GM21825 (cell line): ENCODE measurements around the gene ACOT9.
"Not testable (repeated sequence)": the region's sequence is repeated elsewhere in the genome, so short reads cannot be mapped to it uniquely, and the experiment has no call there.

ENCODE experiments used
- ATAC-seq: cut with Tn5 transposase; IDR thresholded peaks from one replicate; pipeline ENCODE4 v1.9.1; 2021; ENCODE audit warnings: mild to moderate bottlenecking, moderate library complexity; ENCODE audit not compliant: unreplicated experiment

The ACOT9 gene

DNA sequence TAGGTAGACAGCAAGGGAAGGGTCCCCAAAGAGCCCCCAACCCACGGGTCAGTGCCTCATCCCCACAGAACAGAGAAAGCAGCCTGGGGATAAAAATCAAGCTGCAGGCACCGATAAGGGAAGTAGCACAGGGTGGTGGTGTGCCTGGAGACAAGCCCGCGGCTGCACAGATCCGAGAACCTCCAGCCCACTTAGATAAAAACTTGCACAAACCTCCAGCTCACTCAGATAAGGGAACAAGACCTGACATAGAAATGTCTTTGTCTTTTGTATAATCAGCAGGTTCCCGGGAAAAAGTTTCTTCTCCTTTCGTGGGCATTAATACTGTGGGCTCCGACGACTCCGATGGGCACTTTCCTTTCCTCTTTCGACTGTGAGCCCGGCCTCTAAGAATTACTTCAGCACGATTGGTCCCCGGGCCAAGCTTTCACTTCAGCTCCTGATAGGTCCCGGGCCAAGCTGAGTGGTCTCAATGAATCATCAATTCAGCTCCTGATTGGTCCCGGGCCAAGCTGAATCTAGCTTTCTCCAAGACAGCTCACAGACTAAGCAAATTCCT lies 43.4 kb downstream of the ACOT9 start:
- no peak for ATAC-seq

DNA sequence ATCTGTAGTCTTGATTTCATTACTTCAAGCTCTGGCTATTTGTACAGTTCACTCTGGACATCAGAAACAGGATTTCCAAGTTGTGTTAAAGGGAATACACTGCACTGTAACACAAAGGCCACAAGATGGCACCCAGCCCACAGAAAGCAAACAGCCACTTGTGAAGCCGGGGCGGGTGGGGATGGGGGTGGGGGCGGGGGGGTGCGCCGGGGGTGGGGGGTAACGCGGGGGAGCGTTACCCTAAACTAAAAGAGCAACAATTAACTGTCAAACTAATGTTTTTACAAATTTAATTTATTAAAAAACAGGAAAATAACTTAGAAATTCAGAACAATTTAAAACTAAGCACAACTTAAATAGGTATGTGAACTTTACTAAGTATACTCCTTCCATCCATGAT lies 48.5 kb downstream of the ACOT9 start:
- no peak for ATAC-seq

DNA sequence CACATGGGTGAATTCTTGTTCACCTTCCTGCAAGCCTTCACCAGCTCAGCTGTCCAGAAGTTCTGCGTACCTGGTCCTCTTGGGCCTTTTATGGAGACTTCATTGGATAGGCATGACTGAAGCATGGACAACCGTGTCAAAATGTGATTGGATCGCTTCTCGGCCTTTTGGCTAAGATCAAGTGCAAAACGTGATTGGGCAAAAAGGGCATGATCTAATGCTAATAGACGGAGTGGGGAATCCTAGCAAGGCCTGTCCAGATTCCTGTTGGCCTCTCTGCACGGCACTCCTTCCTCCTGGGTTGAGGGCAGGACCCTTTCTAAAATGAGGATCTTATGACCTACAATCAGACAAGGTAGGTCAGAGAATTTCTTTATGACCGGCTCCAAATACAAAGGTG lies 50.9 kb downstream of the ACOT9 start:
- no peak for ATAC-seq

DNA sequence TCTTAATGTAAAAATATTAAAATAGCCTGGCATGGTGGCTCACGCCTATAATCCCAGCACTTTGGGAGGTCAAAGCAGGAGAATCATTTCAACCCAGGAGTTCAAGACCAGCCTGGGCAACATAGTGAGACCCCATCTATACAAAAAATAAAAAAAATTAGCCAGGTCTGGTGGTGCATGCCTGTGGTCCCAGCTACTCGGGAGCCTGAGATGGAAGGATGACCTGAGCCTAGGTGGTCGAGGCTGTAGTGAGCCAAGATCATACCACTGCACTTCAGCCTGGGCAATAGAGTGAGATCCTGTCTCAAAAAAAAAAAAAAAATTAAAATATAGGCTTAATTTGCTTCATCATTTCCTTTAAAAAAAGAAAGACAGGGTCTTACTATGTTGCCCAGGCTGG lies 66.6 kb downstream of the ACOT9 start:
- not testable (repeated sequence) for ATAC-seq

DNA sequence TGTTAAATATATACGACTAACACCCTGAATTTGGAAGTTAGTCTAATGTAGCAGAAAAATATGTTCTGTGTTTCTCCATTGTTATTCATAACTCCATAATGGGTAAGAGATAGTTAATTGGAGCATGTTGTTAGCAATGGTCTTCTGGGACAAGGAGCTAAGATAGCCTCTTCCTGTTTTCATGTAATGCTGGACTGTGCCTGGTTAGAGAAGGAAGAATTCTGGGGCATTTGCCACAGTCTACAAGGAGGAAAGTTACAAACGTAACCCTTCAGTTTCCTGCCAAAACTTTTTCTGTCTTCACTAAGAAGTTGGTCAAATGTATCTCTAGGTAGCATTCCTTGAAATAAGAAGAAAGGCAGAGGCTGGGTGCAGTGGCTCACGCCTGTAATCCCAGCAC lies 70.0 kb downstream of the ACOT9 start:
- no peak for ATAC-seq

DNA sequence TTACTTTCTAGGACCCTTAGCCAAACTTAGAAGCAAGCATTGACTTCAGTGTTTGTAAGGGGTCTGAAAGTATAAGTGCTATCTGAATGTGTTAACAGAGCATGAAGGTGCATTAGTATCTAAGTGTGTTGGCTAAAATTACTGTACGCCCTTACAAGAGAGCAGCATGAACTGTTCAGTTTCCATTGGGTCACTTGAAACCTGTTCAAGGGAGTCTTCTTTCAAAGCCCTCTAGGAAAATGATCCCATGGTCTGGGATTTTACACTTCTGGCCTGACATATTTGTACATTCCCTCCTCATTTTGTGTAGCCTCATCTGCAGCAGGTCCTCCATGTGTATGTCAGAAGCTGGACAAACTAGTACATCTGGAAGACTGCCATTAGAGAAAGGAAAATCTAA lies 72.5 kb downstream of the ACOT9 start:
- no peak for ATAC-seq

DNA sequence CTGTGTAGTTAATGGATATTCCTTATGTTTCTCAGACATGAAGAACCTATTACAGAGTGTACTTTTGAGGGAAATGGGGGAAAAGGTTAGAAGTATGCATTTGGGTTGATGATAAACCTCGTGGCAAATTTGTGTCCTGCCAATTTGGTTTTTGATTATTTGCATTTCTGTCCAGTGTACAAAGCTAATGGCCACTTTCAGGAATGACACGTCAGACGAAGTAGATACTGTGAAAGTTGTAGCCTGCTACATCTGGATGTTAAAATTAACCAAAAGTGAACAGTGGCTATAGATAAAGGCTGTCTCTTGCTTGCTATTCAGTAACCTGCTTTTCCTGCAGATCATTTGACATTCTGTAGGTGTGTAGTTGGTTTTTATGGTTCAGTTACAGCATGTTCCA lies 74.7 kb downstream of the ACOT9 start:
- peak; percentile 43 for ATAC-seq

DNA sequence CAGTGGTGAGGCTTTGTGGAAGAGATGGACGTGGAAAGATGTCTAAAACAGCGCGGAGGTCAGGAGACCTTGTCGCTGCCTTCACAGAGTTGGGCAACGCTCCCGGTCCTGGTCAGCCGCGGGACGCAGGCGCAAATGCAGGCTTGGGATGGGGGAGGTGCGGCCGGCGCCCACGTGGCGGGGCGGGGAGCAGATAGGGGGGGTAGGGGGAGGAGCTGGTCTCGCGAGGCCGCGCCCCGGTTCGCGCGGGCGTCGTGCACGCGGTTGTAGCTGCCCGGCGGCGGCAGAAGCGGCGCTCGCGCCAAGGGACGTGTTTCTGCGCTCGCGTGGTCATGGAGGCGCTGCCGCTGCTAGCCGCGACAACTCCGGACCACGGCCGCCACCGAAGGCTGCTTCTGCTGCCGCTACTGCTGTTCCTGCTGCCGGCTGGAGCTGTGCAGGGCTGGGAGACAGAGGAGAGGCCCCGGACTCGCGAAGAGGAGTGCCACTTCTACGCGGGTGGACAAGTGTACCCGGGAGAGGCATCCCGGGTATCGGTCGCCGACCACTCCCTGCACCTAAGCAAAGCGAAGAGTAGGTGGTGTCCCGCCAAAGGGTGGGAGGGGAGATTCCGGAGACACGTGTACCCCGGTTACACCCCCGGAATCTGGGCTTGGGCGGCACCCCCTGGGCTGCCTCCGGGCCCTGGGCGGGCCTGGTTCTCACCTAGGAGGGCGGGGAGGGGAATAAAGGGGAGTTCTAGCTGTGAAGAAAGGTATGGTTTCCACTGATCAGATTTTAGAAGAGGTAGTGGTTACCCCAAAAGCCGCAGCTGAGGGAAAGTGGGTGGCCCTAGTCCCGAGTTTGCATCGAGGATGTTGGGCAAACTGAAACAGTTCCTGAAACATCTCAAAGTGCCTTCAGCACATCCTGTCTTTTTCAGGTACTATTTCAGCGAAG lies 75.6 kb downstream of the ACOT9 start, which contains the start of gene PRDX4:
PRDX4 (plus strand) TSS at position 255 of the 939 bp plus-strand sequence; CDS start at position 333, 78 bp downstream.
- ATAC-seq: peak; percentile 66

DNA sequence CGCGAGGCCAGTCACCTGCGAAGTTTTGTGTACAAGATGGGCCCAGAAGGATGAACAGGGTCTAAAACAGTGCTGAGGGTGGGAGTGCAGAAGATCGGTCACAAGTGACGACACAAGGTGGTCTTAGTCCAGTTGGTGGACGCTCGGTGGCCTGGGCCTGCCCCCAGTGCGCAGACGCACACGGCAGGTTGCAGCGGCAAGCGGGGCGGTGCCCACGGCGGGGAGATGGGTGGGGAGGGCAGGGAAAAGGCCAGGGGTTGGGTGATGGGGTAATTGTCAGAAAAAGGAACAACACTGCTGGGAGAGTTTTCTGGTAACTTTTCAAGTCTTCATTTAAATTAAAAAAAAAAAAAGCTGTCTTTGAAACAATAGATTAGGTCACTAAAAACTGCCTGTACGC lies 76.8 kb downstream of the ACOT9 start:
- ATAC-seq: no peak

DNA sequence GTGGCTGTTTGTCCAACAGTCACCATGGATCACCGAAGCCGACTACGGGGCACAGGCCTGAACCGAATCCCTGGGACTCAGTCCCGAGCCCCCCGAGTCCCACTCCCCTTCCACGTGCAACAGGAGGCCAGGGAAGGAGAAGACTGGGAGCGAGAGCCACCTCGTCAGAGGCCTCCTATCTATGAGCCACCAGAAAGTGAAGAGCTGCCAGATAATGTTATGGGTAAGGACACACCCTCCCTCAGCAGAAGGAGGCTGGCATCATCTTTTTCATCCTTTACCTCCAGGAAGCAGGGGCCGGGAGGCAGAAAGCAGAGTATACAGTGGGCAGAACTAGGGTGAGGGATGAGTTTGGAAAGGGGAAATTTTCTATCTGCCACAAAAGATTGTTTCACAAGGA lies 78.6 kb downstream of the ACOT9 start:
- no peak for ATAC-seq

DNA sequence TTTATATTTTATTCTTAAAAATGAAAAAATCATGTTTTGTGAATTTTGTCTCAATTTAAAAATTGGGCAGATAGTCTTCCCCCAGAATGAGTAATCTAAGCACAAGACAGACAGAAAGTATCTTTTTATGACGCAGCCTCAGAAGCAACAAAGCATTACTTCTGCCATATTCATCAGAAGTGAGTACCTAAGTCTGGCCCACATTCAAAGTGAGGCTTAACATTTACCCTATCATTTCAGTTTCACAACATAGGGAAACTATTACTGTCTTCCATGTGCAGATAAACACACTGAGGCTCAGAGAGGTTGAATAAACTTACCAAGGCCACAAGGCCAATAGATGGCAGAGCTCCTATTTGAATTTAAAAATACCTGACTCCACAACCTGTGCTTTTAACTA lies 80.2 kb downstream of the ACOT9 start:
- ATAC-seq: peak; percentile 34

DNA sequence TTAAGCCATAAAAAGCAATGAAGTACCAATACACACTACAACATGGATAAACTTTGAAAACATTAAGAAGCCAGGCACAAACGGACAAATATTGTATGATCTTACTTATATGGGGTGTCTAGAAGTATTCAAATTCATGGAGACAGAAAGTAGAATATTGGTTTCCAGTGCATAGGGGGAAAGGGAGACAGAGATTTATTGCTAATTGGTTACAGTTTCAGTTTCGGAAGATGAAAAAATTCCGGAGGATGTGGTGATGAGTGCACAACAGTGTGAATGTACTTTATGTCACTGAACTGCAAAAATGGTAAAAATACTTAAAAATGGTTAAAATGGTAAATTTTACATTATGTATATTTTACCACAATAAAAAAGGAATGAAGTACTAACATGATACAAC lies 80.9 kb downstream of the ACOT9 start:
- peak; percentile 46 for ATAC-seq

DNA sequence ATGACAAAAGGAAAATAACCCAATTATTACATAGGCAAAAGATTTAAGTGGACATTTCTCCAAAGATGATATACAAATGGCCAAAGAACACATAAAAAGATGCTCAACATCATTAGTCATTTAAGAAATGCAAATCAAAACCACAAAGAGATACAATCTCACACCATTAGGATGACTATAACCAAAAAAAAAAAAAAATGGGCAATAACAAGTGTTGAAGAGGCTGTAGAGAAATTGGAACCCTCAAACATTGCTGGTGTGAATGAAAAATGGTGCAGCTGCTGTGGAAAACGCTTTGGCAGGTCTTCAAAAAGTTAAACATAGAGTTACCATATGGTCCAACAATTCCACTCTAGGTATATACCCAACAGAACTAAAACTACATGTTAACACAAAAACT lies 81.4 kb downstream of the ACOT9 start:
- ATAC-seq: no peak

DNA sequence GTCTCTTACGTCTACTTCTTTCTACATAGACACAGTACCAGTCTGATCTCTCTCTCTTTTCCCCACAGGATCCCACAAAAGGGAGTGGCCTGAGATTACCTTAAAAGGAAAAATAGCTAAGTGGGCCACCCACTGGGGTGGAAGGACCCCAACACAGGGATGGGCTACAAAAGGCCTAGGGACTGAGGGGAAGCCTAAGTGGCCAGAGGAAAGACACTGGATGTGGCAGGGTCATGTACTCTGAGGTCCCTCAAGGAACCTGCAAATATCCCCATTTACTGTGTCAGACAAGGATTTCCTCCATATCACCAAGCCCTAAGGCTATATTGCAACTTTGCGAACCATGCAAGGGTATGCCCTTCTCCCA lies 82.3 kb downstream of the ACOT9 start:
- no peak for ATAC-seq

DNA sequence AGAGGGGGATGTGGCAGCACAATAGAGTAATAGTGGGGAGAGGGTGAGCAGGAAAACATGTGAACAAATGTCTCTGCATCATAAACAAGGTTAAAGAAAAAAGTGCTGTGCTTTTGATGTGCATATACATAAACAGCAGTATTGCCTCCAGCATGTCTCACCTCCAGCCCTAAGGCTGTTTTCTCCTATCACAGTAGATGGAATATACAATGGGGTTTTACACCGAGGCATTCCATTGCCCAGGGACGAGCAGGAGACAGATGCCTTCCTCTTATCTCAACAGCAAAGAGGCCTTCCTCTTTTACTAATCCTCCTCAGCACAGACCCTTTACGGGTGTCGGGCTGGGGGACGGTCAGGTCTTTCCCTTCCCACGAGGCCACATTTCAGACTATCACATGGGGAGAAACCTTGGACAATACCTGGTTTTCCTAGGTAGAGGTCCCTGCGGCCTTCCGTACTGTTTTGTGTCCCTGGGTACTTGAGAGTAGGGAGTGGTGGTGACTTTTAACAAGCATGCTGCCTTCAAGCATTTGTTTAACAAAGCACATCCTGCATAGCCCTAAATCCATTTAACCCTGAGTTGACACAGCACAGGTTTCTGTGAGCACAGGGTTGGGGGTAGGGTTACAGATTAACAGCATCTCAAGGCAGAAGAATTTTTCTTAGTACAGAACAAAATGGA lies 82.9 kb downstream of the ACOT9 start:
- not testable (repeated sequence) for ATAC-seq

DNA sequence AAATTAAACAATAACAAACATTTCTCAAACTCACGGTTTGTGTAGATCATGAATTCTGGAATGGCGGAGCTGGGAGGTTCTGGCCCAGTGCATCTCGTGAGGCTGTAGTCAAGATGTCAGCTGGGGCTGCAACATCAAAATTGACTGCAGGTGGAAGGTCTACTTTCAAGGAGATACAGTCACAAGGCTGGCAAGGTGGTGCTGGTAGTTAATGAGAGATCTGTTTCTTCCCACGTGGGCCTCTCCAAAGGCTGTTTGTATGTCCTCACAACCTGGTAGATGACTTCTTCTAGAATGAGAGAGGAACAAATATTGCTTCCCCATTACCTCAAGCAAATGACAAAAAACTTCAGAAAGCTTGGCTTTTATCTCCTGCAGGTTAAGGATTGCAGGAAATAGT lies 83.7 kb downstream of the ACOT9 start:
- no peak for ATAC-seq

DNA sequence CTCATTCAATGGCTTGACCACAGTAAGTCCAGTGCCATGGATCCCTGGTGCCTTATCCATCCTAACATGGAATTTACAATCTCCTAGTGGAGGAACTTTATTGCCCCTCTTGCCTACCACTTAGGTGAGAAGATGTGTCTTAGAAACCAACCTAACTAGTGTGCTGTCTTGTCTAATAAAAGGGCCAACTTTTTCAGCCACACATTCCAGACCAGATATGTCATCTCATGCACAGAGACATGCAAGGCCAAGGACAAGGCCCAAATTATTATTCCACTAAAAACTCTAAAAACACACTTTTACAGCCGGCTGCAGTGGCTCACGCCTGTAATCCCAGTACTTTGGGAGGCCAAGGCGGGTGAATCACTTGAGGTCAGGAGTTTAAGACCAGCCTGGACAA lies 86.4 kb downstream of the ACOT9 start:
- ATAC-seq: no peak

DNA sequence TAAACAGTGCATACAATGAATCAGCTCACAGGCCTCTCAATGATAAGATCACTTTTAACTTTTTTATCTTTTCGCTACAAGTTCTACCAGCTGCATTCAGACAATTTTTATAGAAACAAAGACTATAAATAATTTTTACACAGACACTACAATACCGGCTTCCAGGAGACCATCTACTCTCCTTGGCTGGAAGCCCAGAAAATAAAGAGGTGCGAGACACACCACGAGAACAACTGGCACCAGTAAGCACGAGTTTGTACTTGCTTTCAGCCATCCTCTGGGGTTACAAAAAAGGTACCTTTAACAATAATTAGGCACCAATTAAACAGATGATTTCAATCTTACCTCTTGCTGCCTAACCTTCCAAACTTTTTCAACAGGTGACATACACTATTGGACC lies 87.0 kb downstream of the ACOT9 start:
- no peak for ATAC-seq
